ENCODE data around the gene STAG3. TPM values are rescaled to one million over a fixed set of nuclear protein-coding genes. Genes with fewer than 3 reads are reported as not detected.

Gene STAG3
- total and polyA plus RNA-seq, 2 of the 4 experiments (the other 2 are of a cell fraction) = 0.36 to 0.65 TPM

GRCh38 chr7:100166970-100167911, 10.5 kb upstream of the STAG3 start:
- Histone ChIP-seq H4K8ac (ENCODE audit: low read depth in 2 of 2, low read length in 2 of 2) (peak overlapping the region; percentile 82 to 91; a peak in 2 of 4 replicates), H3K18ac (ENCODE audit: low read depth, low read length) (no peak overlapping the region), H2BK5ac (ENCODE audit: low read depth, low read length, poor library complexity, severe bottlenecking) (no peak overlapping the region), H3K27ac (ENCODE audit: insufficient read depth, low read length) (no peak overlapping the region), H3K56ac (ENCODE audit: extremely low read depth, insufficient read depth, low read length) (no peak overlapping the region), H2BK120ac (ENCODE audit: low read depth, low read length) (peak overlapping the region; percentile 70), H3K4me3 (ENCODE audit: insufficient read depth, low read depth, low read length) (peak overlapping the region; percentile 39; the same call in 1 of the 2 replicates), H2AK5ac (ENCODE audit: low read depth, low read length) (peak overlapping the region; percentile 23; the same call in 1 of the 2 replicates), H3K4me1 (ENCODE audit: control insufficient read depth, insufficient read depth, low read length) (peaks cover 6% of the 10 kb centered on the region), H3K23ac (ENCODE audit: low read depth, low read length) (peak overlapping the region; percentile 54), H4K91ac (ENCODE audit: insufficient read depth, low read depth, low read length) (peak overlapping the region; percentile 60; the same call in 1 of the 2 replicates), H2BK15ac (ENCODE audit: low read depth, low read length) (no peak overlapping the region; the same call in 1 of the 3 replicates), H4K5ac (ENCODE audit: low read depth, low read length) (no peak overlapping the region; the same call in 1 of the 2 replicates), H3K79me1 (ENCODE audit: low read depth in 1 of 2, low read length in 2 of 2) (peaks cover 0 to 8% of the 10 kb centered on the region in 2 experiments; a peak in 1 of 4 replicates), H4K20me1 (ENCODE audit: insufficient read depth, low read length) (no peaks in the 10 kb centered on the region), H2BK20ac (ENCODE audit: low read depth, low read length) (0 out of 2 replicates have a peak overlapping the region, but pooled peaks have one; percentile 5), H3K36me3 (ENCODE audit: control insufficient read depth, insufficient read depth, low read length) (peaks cover 3% of the 10 kb centered on the region; the same call in 1 of the 2 replicates), H3K14ac (replicated peaks; ENCODE audit: low read depth, low read length) (peak overlapping the region; percentile 87), H3K4me2 (ENCODE audit: low read depth, low read length) (peak overlapping the region; percentile 78; the same call in 1 of the 2 replicates), H3K27me3 (ENCODE audit: control insufficient read depth, insufficient read depth, low read length) (no peaks in the 10 kb centered on the region), H3K9ac (ENCODE audit: low read depth, low read length) (peak overlapping the region; percentile 61; the same call in 1 of the 2 replicates), H2AK9ac (replicated peaks; ENCODE audit: low read depth, low read length, poor library complexity) (peak overlapping the region; percentile 82), H3K9me3 (ENCODE audit: control insufficient read depth, insufficient read depth, low read length) (no peaks in the 10 kb centered on the region), H3K9me1 (ENCODE audit: insufficient read depth, low read length) (peaks cover 3% of the 10 kb centered on the region; the same call in 1 of the 2 replicates), H3K4ac (ENCODE audit: low read depth, low read length) (peak overlapping the region; percentile 84), H2AFZ (replicated peaks; ENCODE audit: low read length, poor library complexity) (peak overlapping the region; percentile 94)
- in situ Hi-C loops (cut with MboI; ENCODE audit: low sequenced_read_pairs) (no loop called here), dilution Hi-C loops (cut with HindIII; ENCODE audit: low sequenced_read_pairs, unreplicated experiment) (no loop called here), intact Hi-C loops (cut with micrococcal nuclease) (no loop called here)
- ChIA-PET POLR2A (ENCODE audit: unreplicated experiment) (interaction anchor here (1.0 kb wide), 1 partner anchor 10 kb away, joined by 4 read pairs; the partner anchor contains the start of gene GPC2), CTCF (interaction anchor here (0.9 to 1.0 kb wide), 2 partner anchors 10 to 12 kb away, joined by 3 to 5 read pairs; partner anchors contain the start of genes GPC2 and STAG3)
- no TSS peak for BruUV-seq (replicated peaks)
- ATAC-seq (ENCODE audit: low read depth) (no peak), DNase-seq (no peak)
- TF ChIP-seq MAZ (IDR thresholded peaks at IDR 0.05; ENCODE audit: borderline replicate concordance, low read depth, low read length) (no peak), RCOR1 (IDR thresholded peaks at IDR 0.05; ENCODE audit: insufficient replicate concordance, low read length) (no peak), POLR2A (IDR thresholded peaks at IDR 0.05; ENCODE audit: low read depth, low read length) (no peak), CEBPB (IDR thresholded peaks at IDR 0.05; ENCODE audit: low read depth, low read length) (no peak), NFE2L2 (IDR thresholded peaks at IDR 0.05; ENCODE audit: low read depth, low read length) (no peak), MAFK (IDR thresholded peaks at IDR 0.05; ENCODE audit: low read depth, low read length) (no peak), RFX5 (IDR thresholded peaks at IDR 0.05; ENCODE audit: low read depth, low read length) (no peak), ELK1 (IDR thresholded peaks at IDR 0.05; ENCODE audit: borderline replicate concordance, low read depth, low read length) (no peak), MXI1 (IDR thresholded peaks at IDR 0.05; ENCODE audit: borderline replicate concordance, low read depth, low read length) (no peak)
- TF ChIP-seq, protein P1, sequence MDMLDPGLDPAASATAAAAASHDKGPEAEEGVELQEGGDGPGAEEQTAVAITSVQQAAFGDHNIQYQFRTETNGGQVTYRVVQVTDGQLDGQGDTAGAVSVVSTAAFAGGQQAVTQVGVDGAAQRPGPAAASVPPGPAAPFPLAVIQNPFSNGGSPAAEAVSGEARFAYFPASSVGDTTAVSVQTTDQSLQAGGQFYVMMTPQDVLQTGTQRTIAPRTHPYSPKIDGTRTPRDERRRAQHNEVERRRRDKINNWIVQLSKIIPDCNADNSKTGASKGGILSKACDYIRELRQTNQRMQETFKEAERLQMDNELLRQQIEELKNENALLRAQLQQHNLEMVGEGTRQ (IDR thresholded peaks at IDR 0.05; ENCODE audit: low read depth, low read length) = no peak
- 37% methylated on average over 3 of the region's 14 CpGs; no CpG with 5 or more reads in 1 of the 2 experiments for WGBS, 2 experiments (ENCODE audit: extremely low coverage in 2 of 2, insufficient read length in 1 of 2)

Measured in IMR-90 (cell line).